DMS114 treated with DMSO at 0.1 percent for 48 hours (cell line): ENCODE measurements around the gene ZC3H12D.
"Not testable (repeated sequence)": the region's sequence is repeated elsewhere in the genome, so short reads cannot be mapped to it uniquely, and the experiment has no call there.

ENCODE experiments used
- DNase-seq: peaks from one replicate; lab custom pipeline; 2025; ENCODE audit not compliant: unreplicated experiment; lab: John Stamatoyannopoulos, UW

Gene ZC3H12D

DNA sequence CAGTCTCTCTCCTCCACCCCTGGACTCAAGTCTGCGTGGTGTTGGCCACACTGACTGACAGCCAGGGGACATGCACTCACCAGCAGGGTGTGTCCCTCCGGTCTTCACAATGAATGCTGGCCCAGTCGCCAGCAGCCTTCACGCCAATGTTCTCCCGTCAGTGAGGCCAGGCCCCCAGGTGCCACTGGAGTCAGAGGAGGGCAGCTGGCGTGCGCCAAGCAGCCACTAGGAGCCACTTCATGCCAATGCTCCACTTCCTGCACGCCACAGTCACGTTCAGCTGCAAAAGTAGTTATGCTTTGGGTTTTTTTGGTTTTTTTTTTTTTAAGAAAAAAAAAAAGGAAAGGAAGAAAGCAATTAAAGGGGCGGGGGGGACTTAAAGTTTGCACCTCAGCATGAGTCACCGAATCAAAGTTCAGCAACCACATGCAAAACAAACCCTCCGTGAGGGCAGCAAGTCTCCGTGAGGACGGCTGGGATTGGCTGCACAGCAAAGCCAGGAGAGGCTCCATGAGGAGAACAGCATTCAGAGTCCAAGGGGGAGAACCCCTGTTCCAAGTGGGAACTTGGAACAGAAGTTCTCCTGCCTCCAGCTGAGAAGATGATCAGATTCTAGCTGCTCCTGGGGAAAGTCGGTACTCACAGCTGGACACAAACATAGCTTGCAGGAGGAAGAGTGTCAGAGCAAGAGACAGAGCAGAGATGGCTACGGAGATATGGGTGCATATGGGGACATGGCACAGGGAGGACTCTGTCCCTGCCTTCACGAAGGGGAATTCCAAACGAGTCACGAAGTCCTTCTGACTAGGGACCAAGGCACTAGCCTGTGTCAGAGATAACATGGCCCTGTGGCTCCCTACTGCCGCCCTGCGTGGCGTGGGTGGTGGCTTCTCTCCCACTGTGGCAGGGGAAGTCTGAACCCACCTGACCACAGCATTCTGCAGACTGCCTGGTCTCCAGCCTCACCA, at the start of gene ZC3H12D:
ZC3H12D (minus strand) TSS at position 282 of the 968 bp plus-strand sequence. CDS start 10,471 bp downstream, outside the sequence.
- DNase-seq = no peak

DNA sequence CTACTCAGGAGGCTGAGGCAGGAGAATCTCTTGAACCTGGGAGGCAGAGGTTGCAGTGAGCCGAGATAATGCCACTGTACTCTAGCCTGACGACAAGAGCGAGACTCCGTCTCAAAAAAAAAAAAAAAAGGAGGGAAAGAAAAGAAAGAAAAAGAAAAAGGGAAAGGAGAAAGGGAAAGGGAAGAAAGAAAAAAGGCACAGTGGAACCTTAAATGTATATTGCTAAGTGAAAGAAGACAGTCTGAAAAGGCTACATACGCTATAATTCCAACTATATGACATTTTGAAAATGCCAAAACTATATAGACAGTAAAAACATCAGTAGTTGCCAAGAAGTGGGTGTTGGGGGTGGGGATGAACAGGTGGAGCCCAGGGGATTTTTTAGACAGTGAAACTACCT, 44.8 kb upstream of the ZC3H12D start:
- DNase-seq = no peak

DNA sequence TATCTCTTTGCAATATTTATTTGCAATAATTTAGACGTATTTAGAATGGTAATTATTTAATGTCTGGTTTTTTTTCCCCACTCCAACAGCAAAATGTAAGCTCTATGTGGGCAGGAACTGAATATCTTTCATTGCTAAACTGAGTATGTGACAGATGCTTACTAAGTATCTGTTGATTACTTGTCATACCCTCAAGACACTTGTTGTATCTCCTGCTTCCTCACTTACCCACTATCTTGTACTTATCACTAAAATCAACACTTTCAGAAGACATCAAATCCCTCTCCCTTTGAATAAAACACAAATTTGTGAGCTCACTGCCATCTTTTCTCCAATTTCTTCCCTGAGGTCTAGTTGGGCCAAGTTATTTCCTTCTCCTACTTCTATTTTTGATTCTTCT, 30.7 kb upstream of the ZC3H12D start:
- no peak for DNase-seq

DNA sequence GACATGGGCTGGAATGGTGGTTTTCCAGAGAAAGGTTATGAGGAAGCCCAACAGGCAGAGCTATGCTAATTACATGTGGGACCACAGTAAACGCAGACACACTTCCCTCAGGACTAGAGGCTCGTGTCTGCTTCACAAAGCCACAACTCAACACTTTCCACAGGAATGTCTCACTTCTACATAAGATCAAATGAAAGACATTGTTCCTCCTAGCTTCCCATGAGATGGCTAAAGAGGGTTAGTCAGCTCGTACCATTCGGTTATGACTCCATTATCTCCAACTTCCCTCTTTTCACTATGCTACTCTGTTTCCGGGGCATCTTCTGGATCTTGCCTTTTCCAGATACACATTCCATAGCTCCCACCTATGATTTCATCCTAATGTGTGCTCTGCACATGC, 29.1 kb upstream of the ZC3H12D start:
- no peak for DNase-seq

DNA sequence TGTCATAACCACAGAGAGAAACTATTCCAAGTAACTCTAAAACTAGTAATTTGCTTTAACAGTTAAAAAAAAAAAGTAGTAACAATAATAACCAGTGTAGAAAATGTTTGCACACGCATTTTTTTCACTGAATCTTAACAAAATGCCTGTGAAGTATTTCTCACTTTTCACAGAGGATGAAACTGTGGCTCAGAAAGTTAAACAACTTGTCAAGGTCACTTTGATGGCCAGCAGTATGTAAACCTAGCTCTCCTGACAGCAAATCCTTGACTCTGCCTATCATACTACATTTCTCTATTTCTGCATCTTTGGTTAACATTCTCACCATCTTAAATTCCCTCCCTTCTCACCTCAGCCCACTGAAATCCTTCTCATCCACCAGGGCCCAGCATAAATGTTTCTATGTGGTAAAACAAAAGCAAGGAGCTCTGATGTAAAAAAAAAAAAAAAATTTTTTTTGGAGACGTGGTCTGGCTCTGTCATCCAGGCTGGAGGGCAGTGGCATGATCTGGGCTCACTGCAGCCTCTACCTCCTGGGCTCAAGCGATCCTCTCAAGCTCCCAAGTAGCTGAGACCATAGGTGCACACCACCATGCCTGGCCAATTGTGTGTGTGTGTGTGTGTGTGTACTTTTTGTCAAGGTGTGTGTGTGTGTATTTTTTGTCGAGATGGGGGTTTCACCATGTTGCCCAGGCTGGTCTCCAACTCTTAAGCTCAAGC, 26.1 kb upstream of the ZC3H12D start:
- DNase-seq = no peak

DNA sequence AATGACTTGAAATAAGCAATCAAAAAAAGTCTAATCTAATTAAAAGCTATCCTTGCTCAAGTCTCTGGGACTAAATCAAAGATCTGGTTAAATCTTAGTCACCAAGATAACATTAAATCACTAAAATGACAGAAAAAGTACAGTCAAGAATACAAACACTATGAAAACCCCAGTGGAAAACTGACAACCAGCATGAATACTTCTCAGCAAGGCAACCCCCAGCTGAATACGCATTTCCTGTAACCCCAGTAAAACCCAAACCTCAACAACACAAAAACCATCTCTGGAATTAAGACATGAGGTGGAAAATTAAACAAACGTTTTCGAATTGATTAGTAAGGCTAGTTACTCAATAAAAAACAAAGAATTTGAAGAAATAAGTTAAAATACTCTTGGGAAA, 23.7 kb upstream of the ZC3H12D start:
- no peak for DNase-seq

DNA sequence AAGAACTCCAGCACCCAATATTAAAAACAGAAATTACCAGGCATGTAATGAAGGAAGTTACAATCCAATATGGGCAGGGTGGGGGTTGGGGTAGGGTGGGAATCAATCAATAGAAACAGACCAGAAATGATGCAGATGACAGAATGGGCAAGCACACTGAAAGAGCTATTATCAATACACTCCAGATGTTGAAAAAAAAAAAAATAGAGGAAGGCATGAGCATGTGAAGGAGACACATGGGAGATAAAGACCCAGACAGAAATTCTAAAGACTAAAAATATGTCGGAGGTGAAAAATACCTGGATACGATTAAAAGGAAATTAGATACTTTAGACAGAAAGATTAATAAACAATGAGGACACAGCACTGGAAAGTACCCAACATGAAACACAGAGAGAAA, 19.1 kb upstream of the ZC3H12D start:
- DNase-seq = no peak

DNA sequence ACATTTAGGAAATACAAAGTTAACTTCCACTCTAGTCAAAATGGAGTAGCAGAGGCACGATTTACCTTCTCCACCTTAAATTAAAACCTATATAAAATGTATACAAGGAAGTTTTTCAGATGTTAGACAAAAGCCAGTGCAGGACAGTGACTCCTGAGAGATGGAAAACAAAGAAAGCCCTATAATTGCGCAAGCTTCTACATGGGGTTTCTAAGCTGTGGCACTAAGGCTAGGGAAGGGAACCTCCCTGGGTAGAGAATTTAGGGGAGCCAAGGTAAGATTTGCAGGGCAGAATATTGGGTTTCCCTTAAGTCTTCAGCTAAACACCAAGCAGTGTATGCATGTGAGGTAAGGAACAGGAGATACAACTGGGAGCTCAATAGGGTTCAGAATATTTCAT, 18.5 kb upstream of the ZC3H12D start:
- DNase-seq = no peak

DNA sequence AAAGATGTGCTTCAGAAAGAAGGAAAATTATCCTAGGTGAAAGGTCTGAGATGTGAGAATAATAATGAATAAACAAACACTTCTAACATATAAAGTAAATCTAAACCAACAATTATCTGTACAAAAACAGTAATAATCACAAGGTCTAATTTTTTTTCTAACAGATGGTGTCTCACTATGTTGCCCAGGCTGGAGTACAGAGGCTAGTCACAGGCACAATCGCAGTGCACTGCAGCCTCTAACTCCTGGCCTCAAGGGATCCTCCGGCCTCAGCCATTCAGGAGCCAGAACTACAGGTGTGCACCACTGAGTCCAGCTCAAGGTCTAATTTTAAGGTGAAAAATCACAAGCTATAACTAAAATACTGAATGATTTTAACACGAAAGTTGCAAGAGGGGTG, 17.0 kb upstream of the ZC3H12D start:
- no peak for DNase-seq

DNA sequence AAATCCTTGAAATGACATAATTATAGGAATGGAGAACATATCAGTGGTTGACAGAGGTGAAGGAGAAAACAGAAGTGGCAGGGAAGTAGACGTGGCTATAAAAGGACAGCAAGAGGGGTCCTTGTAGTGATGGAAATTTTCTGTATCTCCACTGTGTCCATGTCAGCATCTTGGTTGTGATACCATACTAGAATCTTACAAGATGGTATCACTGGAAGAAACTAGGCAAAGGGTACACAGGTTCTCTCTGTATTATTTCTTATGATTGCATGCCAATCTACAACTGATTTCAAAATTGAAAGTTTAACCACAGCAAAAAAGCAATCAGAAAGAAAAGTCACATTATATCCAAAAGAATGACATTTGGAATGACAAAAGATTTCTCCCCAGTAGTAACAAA, 16.4 kb upstream of the ZC3H12D start:
- no peak for DNase-seq

DNA sequence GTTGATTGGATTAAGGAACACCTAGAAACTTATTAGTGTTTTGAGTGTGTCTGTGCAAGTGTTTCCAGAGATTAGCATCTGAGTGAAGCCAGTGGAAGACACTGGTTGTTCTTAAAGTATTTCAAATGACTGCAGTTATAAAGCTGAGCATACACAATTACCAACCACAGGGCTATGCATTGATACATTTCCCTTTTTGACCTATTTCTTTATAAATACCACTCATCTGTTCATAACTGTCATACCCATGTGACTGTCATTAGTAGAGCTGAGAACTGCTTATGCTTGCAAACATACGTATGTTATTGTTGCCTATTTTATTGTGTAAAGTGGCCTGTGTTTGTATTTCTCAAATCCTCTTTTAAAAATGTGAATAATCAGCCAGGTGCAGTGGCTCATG, 15.3 kb upstream of the ZC3H12D start:
- DNase-seq = no peak

DNA sequence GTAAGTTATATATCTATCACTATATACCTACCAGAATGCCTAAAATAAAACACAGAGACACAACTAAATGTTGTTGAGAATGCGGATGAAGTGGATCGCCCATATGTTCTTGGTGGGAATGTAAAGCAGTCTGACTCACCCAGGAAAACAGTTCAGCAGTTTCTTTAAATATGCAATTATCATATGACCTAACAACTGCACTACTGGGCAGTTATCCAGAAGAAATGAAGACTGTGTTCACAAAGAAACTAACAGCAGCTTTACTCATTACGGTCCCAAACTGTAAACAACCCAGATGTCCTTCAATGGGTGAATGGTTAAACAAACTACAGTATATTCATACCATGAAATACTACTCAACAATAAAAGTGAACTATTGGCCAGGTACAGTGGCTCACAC, 14.3 kb upstream of the ZC3H12D start:
- no peak for DNase-seq

DNA sequence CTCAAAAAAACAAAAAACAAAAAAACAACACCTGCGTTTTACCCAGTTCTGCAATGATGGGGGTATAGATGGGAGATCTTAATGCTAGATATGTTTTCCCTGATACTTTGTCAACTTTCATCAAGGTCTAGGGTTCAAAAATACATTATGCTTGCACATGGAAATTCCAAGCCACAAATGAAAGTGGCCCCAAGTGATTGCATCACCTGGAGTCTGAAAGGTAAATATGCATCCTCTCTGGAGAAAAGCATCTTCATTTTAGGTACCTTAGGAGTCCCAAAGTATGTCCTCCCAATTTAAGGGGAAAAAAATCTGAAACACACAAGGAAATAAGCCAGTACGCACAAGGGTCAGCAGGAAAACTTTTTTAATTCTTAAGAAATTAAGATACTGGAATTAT, 12.6 kb upstream of the ZC3H12D start:
- DNase-seq = no peak

DNA sequence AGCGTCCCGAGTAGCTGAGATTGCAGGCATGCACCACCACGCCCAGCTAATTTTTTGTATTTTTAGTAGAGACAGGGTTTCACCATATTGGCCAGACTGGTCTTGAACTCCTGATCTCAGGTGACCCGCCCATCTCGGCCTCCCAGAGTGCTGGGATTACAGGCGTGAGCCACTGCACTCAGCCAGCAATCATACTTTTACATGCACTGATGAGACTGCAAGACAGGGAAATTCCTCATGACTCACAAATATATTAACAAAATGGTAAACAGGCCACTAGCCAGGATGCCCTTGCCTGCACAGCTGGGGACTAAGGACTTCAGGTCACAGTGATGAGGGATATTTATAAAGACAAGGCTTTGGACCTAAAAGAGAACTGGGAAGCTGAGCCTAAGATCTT, 11.8 kb upstream of the ZC3H12D start:
- DNase-seq = not testable (repeated sequence)

DNA sequence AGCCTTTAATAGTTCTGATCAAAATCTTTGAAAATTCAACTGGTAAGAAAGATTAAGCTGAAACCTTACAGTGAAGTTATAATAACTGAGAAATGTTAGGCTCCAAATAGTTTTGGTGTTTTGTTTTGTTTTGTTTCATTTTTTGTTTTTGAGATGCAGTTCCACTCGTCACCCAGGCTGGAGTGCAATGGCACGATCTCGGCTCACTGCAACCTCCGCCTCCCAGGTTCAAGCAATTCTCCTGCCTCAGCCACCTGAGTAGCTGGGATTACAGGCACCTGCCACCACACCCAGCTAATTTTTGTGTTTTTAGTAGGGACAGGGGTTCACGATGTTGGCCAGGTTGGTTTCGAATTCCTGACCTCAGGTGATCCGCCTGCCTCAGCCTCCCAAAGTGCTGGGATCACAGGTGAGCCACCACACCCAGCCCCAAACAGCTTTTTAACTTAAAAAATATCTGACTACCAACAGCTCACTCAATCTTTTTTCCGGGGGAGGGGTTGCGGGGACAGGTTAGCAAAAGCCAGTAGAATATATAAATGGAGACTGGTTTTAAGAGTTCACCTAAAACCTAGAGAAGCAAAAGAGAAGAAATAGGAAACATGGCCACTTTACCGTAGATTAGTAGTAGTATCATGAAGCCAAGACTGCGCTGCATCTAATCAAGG, 10.7 kb upstream of the ZC3H12D start:
- not testable (repeated sequence) for DNase-seq

DNA sequence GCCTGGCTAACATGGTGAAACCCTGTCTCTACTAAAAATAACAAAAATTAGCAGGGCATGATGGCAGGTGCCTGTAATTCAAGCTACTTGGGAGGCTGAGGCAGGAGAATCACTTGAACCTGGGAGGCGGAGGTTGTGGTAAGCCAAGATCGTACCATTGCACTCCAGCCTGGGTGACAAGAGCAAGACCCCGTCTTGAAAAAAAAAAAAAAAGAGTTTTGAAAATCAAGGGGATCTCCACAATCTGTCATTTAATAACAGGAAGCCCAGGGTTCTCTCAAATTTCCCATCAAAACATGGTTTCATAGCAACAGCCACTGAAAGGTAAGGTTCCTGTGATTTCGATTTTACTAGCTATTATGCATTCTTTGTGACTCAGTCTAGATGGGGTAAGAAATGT, 10.0 kb upstream of the ZC3H12D start:
- not testable (repeated sequence) for DNase-seq

DNA sequence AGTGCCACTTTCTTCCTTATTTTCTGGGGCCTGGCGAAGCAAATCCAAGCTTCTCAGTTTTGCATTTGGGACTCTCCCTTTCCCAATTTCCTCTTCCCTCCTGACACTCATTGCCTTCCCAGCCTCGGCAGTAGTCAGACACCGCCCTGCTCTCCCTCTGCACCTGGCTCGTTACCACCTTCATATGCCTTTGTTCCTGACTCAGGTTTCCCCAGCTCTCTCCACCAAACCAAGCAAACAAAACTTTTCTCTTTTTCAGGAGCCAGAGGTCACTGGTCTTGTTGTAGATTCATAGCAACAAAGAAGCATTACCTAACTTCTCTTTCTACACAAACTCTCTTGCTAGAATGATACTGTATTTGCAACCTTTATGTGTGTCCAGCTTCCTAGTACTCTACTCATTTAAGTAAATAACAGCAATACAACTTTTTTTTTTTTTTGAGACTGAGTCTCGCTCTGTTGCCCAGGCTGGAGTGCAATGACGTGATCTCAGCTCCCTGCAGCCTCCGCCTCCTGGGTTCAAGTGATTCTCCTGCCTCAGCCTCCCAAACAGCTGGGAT, 9.0 kb upstream of the ZC3H12D start:
- no peak for DNase-seq

DNA sequence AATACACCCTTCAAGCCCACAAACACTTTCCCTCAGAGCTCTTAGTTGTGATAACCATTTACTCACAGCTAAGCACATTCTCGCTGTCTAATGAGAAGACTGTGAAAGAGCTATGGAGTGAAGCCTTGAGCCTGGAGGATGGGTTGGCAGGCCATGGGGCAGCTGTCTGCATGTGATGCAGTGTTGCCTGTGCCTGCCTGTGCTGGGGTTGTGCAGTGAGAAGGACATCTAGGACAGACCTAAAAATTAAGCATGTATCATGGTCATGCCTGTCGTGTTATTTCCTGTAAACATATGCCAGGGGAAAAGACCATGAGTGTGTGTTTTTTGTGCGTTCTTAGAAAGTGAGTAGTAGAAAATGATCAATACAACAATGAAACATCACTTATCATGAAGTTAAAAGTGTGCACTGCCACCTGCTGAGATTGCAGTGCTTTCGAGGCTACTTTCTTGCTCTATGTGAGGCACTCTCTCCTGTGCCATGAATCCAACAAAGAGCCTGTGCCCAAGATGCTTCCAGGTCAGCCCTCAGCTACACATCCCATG, 8.1 kb upstream of the ZC3H12D start:
- DNase-seq = no peak

DNA sequence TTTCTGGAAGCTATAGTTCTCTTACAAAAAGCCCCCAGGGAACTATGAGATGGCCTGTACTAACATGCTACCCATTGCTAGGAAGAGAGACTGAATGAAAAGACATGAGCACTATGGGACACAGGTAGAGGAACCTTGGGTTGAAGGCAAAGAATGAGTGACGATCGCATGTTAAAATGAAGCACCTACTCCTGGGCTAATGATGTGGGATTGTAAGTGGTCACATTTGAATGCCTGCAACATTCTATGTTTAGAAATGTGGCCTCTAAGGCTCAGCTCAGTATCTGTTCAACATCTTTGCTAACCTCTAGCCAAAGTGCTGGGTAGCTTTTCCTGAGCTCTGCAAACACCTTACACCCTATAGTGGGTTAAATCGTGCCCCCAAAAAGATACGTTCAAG, 5.2 kb upstream of the ZC3H12D start:
- no peak for DNase-seq

DNA sequence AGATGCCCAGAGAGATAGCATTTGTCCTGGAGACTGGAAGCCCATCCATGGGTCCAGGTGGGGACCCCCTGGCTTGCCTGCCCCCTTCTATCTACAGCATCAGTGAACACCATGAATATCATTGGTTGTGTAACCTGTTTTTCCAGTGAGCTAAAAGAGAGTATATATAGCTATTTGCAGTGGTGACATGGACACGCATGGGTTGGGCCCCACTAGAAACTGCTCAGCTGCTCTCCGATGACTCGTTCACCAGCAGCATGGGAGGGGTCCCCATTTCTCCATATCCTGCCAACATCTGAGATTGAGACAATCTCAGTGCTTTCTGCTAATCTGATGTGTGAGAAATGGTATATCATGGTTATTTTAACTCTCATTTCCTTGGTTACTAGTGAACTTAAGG, 4.0 kb upstream of the ZC3H12D start:
- no peak for DNase-seq

DNA sequence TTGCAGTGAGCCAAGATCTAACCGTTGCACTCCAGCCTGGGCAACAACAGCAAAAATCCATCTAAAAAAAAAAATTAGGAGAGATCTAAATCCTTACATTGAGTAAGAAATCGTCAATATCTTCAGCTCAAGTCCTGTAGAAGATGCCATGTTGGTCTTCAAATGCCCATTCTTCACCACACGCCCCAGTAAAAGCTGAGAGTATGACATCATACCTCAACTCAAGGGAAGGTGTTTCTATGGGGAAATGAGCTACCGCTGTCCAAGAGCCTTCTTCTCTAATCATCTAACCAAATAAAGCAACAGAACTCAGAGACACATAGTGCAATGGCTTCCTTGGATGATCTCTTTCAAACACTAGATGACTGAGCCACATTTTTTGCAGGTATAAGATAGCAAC, 2.5 kb upstream of the ZC3H12D start:
- no peak for DNase-seq
